ENCODE data around the gene TMEM273.

- no peak for TF ChIP-seq CTCF (IDR thresholded peaks at IDR 0.05)
- no peak for TF ChIP-seq POLR2A (IDR thresholded peaks at IDR 0.05)
Measured at GRCh38 chr10:49205206-49205605, 17.0 kb upstream of the TMEM273 start.

Measured in lower leg skin (tissue), 3 donors.